Psoas muscle (tissue), 8 donors: Measurements from ENCODE around the gene LGR6. TPM values are rescaled to one million over a fixed set of nuclear protein-coding genes. Genes with fewer than 3 reads are reported as not detected.

Source experiments
- ATAC-seq, 4 donors: fragments of 200-7000 bp; cut with Tn5 transposase; one replicate each; pipeline ENCODE4 v1.9.1; 2020; ENCODE audit warnings: moderate library complexity in 3 of 4, mild to moderate bottlenecking in 2 of 4
- DNase-seq, 2 donors: peaks; one replicate each; pipeline ENCODE4 v3.0.0-alpha.2; 2020
- H3K27ac ChIP-seq: fragments of 200-600 bp; one replicate; pipeline ENCODE4 v1.8.0; 2022
- H3K27me3 ChIP-seq, 3 donors: fragments of 200-600 bp in 1 of 3; one replicate each; pipeline versions ENCODE4 v1.6.1 to v1.8.0; 2013 to 2022; ENCODE audit warnings: low read length in 2 of 3, mild to moderate bottlenecking in 2 of 3, moderate library complexity in 1 of 3; ENCODE audit not compliant: insufficient read depth in 3 of 3
- H3K36me3 ChIP-seq, 2 donors: fragments of 200-600 bp in 1 of 2; one replicate each; pipeline versions ENCODE4 v1.6.1 to v1.8.0; 2013 to 2022; ENCODE audit warnings: low read depth in 1 of 2, mild to moderate bottlenecking in 1 of 2, moderate library complexity in 1 of 2; ENCODE audit not compliant: insufficient read depth in 1 of 2
- H3K4me1 ChIP-seq: fragments of 200-600 bp; one replicate; pipeline ENCODE4 v1.8.0; 2022
- H3K4me3 ChIP-seq: fragments of 200-600 bp; one replicate; pipeline ENCODE4 v1.8.0; 2022; ENCODE audit warnings: mild to moderate bottlenecking
- H3K9me3 ChIP-seq: fragments of 200-600 bp; one replicate; pipeline ENCODE4 v1.8.0; 2022
- CTCF ChIP-seq: fragments of 200-600 bp; IDR thresholded peaks from one replicate; pipeline ENCODE4 v1.8.0; 2022; ENCODE audit warnings: antibody characterized with exemption
- WGBS, 3 donors: extraction: QIAGEN DNeasy Blood & Tissue Kit; methylation state at CpG; one replicate each; pipeline versions ENCODE4 v1.1.6 to v1.1.7; 2013; 5-methylcytosine and 5-hydroxymethylcytosine counted together
- intact Hi-C, 2 donors: fragments of 100-400 bp; cut with DNase I; formaldehyde crosslinking; loops; one replicate each; pipeline versions ENCODE4 v1.11.0 to v1.14.2; 2022
- polyA plus RNA-seq, 3 donors: library from polyadenylated mRNA; stranded (reverse); fragments of 200-250 nt; gene quantifications; one replicate each; pipeline ENCODE4 v1.2.3, GENCODE V29; 2013
- total RNA-seq, 4 donors: library from RNA; stranded (reverse); fragmentation: NEBNext Ultra II Directional in 2 of 4; extraction: Animal tissue kit (Norgen Biotek cat#: 25700) in 2 of 4; gene quantifications; one replicate each; pipeline versions ENCODE4 v1.2.1 to v1.2.4, GENCODE V29; 2021 to 2023
- donor health status: healthy with polysubstance abuse.
- donor health status: DM: no; HTN: no; CAD: no; lungs with moderate emphysema.
- donor health status: Bipolar disorder and iron deficiency.
- donor health status: healthy.
- donor health status: DM: yes; HTN: yes; CAD: no.
- donor health status: DM: no; HTN: no; CAD: no.
- donor health status: DM: no; HTN: no; CAD: no.
- donor health status: DM: yes; HTN: yes; CAD: no.

Gene LGR6
- total and polyA plus RNA-seq, 7 donors = 0.12 to 0.20 (median 0.16) TPM; not detected in 3

DNA sequence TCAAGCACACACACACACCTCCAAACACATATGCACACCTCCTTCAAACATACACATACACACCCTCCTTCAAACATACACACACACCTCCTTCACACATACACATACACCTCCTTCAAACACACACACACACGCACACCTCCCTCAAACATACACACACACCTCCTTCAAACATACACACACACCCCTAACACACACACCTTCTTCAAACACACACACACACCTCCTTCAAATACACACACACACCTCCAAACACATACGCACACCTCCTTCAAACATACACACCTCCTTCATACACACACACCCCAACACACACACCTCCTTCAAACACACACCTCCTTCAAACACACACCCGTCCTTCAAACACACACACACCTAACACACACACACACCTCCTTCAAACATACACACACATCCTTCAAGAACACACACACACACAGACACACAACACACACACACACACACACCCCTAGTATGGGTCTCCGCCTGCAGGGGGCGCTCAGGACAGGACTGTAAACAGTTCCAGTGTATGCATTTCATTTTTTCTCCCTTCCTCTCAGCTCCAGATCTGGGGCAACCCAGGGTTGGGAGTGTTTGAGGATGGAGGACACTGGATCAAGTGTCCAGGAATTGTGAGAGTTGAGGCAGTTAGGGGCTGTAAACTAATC is 12.1 kb downstream of the LGR6 start:
- intact Hi-C loops = no loop called here
- no peaks in the 10 kb centered on the region for H3K27me3 ChIP-seq
- H3K36me3 ChIP-seq = no peaks in the 10 kb centered on the region
- TF ChIP-seq CTCF = no peak
- H3K27ac ChIP-seq = no peak overlapping the region
- H3K4me1 ChIP-seq = peaks cover 4% of the 10 kb centered on the region
- no peak overlapping the region for H3K4me3 ChIP-seq
- H3K9me3 ChIP-seq = no peaks in the 10 kb centered on the region
- WGBS, 3 donors = 59 to 73% (median 66%) methylated on average over 5 of the region's 5 CpGs
- DNase-seq = no peak
- ATAC-seq = no peak

GRCh38 chr1:202207292-202207691 is 13.7 kb downstream of the LGR6 start:
- TF ChIP-seq CTCF = no peak
- ATAC-seq = no peak
- H3K27me3 ChIP-seq = no peaks in the 10 kb centered on the region
- no peaks in the 10 kb centered on the region for H3K9me3 ChIP-seq
- DNase-seq = no peak
- intact Hi-C loops = no loop called here
- H3K36me3 ChIP-seq = no peaks in the 10 kb centered on the region
- WGBS, 3 donors = 33 to 69% (median 41%) methylated on average over 1 of the region's 1 CpG
- no peaks in the 10 kb centered on the region for H3K4me1 ChIP-seq
- H3K4me3 ChIP-seq = no peak overlapping the region
- H3K27ac ChIP-seq = no peak overlapping the region

- Histone ChIP-seq H3K4me1 (no peaks in the 10 kb centered on the region), H3K4me3 (no peak overlapping the region), H3K27ac (no peak overlapping the region), H3K27me3 (peaks cover 0 to 10% (median 0%) of the 10 kb centered on the region in 3 donors), H3K9me3 (no peaks in the 10 kb centered on the region), H3K36me3 (no peaks in the 10 kb centered on the region)
- WGBS, 3 donors = 79 to 90% (median 79%) methylated on average over 9 to 11 of the region's 11 CpGs
- TF ChIP-seq CTCF = no peak
- intact Hi-C loops = no loop called here
- ATAC-seq (no peak), DNase-seq (no peak)
Measured at GRCh38 chr1:202208351-202208857, 14.8 kb downstream of the LGR6 start.

- Histone ChIP-seq H3K36me3 (no peaks in the 10 kb centered on the region), H3K4me3 (no peak overlapping the region), H3K4me1 (no peaks in the 10 kb centered on the region), H3K27ac (no peak overlapping the region), H3K9me3 (no peaks in the 10 kb centered on the region), H3K27me3 (peaks cover 0 to 23% (median 0%) of the 10 kb centered on the region in 3 donors)
- WGBS, 3 donors = 17 to 26% (median 21%) methylated on average over 6 of the region's 6 CpGs
- no peak for TF ChIP-seq CTCF
- no peak for ATAC-seq
- no peak for DNase-seq
- intact Hi-C loops = no loop called here
Measured at GRCh38 chr1:202210385-202210784, 16.8 kb downstream of the LGR6 start.

GRCh38 chr1:202210969-202211368 is 17.4 kb downstream of the LGR6 start:
- Histone ChIP-seq H3K4me1 (no peaks in the 10 kb centered on the region), H3K36me3 (no peaks in the 10 kb centered on the region), H3K9me3 (no peaks in the 10 kb centered on the region), H3K27ac (no peak overlapping the region), H3K4me3 (no peak overlapping the region), H3K27me3 (peaks cover 0 to 23% (median 0%) of the 10 kb centered on the region in 3 donors)
- TF ChIP-seq CTCF = no peak
- intact Hi-C loops = no loop called here
- WGBS, 3 donors = 86 to 100% (median 100%) methylated on average over 1 of the region's 1 CpG
- ATAC-seq = no peak
- DNase-seq = no peak
